Fibroblast of mammary gland (primary cell): ENCODE measurements around the gene FOXI3.
"Not testable (repeated sequence)": the region's sequence is repeated elsewhere in the genome, so short reads cannot be mapped to it uniquely, and the experiment has no call there.

Source experiments
- DNase-seq: peaks from one replicate; pipeline ENCODE4 v3.0.0-alpha.2; 2010; ENCODE audit warnings: low read depth
- H3K4me3 ChIP-seq: 2 replicates; pipeline ENCODE4 v1.5.1; 2011; ENCODE audit warnings: low read depth, mild to moderate bottlenecking, low read length, moderate library complexity; ENCODE audit not compliant: control insufficient read depth
- TF ChIP-seq, protein P1 (sequence below): conservative IDR thresholded peaks from 2 replicates; pipeline ENCODE4 v1.5.1; 2011; ENCODE audit warnings: low read depth, low read length, inconsistent platforms; ENCODE audit not compliant: control insufficient read depth, insufficient read depth

Gene FOXI3

DNA sequence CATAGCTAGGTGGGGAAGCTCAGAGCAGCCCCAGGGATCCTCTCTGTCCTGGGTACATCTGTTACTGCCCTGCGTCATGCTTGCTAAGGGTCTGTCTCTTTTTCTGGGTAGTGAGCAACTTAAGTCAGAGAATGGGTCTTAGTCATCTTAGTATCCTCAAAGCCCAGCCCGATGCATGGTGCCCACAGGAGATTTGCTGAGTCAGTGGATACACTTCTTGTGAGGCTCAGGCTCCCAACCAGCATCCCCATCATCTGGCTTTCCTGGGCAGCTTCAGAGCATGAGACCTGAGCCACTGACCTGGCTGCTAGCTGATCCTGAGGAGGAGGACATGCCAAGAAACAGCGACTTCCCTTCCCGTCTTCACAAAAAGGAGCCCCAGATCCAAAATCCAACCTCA, 10.0 kb downstream of the FOXI3 start:
- no peak for DNase-seq
- H3K4me3 ChIP-seq = no peak overlapping the region
- TF ChIP-seq, protein P1, sequence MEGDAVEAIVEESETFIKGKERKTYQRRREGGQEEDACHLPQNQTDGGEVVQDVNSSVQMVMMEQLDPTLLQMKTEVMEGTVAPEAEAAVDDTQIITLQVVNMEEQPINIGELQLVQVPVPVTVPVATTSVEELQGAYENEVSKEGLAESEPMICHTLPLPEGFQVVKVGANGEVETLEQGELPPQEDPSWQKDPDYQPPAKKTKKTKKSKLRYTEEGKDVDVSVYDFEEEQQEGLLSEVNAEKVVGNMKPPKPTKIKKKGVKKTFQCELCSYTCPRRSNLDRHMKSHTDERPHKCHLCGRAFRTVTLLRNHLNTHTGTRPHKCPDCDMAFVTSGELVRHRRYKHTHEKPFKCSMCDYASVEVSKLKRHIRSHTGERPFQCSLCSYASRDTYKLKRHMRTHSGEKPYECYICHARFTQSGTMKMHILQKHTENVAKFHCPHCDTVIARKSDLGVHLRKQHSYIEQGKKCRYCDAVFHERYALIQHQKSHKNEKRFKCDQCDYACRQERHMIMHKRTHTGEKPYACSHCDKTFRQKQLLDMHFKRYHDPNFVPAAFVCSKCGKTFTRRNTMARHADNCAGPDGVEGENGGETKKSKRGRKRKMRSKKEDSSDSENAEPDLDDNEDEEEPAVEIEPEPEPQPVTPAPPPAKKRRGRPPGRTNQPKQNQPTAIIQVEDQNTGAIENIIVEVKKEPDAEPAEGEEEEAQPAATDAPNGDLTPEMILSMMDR = no peak

DNA sequence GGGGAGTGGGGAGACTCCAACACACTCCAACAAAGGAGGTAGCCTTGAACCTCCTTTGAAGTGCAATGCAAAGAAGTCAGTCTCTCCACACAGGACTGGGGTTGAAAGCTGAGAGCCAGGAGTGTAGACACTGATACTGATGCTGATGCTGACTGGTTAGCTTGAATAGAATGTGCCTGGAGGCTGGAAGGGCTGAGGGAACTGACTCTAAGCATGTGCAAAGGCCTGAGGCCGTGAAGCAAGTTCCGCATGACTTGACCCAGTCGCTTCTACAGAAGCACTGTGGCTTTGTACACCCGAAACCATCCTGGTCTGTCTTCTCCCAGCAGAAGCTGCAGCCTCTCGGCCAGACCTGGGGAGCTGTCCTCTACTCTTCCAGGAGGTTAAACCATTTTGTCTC, 10.4 kb downstream of the FOXI3 start:
- TF ChIP-seq, protein P1 = no peak
- H3K4me3 ChIP-seq = no peak overlapping the region
- no peak for DNase-seq

DNA sequence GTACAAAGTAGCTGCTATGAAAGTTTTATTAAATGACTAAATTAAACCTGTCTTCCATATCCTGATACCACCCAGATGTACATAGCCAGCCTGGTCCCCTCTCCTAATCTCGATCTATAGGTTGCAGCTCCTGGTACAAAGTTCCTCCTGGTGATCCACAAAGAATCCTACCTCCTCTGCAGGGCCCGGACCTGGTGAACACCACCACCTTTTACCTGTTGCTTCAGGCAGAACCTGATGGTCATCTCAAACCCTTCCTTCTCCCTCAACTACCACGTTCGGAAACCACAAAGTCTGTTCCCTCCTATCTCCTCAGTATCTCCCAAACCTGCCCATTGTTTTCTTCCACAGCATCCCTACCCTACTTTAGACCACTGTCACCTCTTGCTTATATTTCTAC, 15.5 kb downstream of the FOXI3 start:
- TF ChIP-seq, protein P1 = no peak
- no peak overlapping the region for H3K4me3 ChIP-seq
- DNase-seq = no peak

DNA sequence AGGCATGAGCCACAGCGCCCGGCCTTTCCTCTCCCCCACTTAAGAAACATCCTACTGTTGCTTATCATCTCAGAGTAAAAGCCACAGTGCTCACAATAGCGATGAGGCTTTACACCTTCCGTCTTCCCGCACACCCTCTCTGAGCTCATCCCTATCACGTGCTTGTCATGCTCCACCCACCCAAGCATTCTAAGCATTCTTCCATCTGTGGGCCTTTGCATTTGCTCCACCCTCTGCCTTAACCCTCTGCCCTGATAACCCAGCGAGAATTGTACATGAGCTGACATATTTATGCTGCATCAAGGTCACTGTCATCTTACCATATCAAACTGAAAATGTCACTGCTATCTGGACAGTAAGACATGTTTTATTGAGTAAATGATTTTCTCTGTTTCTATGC, 22.6 kb downstream of the FOXI3 start:
- DNase-seq = no peak
- H3K4me3 ChIP-seq = no peak overlapping the region
- TF ChIP-seq, protein P1 = no peak

DNA sequence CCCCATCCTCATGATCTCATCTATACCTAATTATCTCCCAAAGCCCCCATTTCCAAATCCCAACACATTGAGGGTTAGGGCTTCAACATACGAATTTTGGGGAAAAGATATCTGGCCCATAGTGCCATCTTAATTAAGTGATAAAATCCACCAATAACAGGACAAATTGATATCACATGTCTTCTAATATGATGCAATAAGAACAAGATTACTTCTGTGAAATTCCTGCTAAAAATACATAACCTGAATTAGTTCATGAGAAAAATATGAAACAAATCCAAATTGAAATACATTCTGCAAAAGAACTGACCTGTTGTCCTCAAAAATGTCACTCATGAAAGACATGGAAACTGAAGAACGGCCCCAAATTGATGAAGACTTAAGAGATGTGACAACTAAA, 28.8 kb downstream of the FOXI3 start:
- TF ChIP-seq, protein P1 = no peak
- no peak overlapping the region for H3K4me3 ChIP-seq
- no peak for DNase-seq

DNA sequence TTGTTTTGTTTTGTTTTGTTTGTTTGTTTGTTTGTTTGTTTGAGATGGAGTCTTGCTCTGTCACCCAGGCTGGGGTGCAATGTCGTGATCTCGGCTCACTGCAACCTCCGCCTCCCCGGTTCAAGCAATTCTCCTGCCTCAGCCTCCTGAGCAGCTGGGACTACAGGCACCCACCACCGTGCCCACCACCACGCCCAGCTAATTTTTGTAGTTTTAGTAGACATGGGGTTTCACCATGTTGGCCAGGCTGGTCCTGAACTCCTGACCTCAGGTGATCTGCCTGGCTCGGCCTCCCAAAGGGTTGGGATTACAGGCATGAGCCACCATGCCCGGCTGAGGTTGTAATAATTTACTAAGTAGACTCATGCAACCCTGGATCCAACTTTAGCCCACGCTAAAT, 33.4 kb downstream of the FOXI3 start:
- not testable (repeated sequence) for H3K4me3 ChIP-seq, DNase-seq

DNA sequence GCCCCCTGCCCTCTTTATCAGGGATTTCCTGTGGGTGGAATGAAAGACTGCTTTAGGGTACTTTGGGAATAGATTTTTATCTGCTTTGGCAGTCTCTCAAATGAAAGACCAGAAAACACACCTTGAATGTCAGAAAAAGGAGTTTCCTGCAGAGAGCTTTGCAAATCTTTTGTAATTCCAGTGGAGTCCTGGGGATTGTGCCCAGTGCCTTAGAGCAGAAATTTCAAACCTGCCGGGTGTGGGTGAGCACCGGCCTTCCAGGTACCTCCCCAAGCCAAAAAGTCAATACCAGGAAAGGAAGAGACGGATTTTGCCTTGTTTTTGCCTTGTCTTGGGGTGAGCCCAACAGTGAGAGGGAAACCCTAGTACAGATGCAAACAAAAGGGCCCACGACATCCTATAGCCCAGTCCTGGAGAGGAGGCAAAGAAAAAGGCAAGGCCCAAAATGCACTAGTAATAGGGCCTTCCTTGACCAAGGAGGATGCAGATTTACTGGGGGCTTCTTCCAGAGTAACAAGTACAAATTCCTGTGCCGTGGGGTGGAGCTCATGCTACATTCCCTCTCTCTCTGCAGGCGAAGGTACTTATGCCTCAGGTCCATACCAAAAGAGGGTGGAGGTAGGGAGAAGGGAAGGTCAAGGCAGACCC, 36.4 kb downstream of the FOXI3 start:
- DNase-seq = no peak
- TF ChIP-seq, protein P1 = no peak
- H3K4me3 ChIP-seq = no peak overlapping the region

DNA sequence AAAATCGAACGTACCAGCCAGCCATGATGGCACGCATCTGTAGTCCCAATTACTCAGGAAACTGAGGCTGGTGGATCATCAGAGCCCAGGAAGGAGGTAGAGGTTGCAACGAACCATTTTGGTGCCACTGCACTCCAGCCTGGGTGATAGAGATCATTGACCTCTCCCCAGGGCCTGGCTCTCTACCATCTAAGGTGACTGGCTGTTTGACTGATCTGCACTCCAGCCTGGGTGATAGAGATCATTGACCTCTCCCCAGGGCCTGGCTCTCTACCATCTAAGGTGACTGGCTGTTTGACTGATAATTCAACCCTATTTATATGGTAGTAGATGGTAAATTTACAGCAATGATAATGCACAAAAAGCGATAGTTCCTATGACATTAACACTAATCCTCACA, 43.6 kb downstream of the FOXI3 start:
- DNase-seq, H3K4me3 ChIP-seq: not testable (repeated sequence)
